ENCODE data around the gene IGFBP7. TPM values are rescaled to one million over a fixed set of nuclear protein-coding genes. Genes with fewer than 3 reads are reported as not detected.

IGFBP7 gene
- total RNA-seq, 1 donor, result 234 TPM

DNA sequence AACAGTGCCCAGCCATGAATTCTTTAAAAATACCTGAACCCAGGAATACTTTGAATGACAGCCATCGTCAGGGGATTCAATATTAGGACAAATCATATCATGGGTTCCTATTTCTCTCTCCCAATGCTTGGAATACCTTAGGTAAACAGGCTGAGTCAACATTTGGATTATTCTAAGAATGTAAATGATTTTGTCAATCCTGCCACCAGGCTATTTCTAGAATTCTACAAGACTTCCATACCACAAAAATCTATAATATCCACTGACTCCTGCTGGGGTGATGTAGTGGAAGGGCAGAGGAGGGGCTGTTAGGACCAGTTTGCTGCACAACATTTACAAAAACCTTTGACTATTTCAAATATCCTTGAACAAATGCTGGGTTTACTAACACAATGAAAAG, 65.2 kb downstream of the IGFBP7 start:
- H3K4me3 ChIP-seq (ENCODE audit: low read depth, low read length), result no peak overlapping the region
- peak; percentile 63 for DNase-seq (ENCODE audit: low read depth)
- TF ChIP-seq, protein P1, sequence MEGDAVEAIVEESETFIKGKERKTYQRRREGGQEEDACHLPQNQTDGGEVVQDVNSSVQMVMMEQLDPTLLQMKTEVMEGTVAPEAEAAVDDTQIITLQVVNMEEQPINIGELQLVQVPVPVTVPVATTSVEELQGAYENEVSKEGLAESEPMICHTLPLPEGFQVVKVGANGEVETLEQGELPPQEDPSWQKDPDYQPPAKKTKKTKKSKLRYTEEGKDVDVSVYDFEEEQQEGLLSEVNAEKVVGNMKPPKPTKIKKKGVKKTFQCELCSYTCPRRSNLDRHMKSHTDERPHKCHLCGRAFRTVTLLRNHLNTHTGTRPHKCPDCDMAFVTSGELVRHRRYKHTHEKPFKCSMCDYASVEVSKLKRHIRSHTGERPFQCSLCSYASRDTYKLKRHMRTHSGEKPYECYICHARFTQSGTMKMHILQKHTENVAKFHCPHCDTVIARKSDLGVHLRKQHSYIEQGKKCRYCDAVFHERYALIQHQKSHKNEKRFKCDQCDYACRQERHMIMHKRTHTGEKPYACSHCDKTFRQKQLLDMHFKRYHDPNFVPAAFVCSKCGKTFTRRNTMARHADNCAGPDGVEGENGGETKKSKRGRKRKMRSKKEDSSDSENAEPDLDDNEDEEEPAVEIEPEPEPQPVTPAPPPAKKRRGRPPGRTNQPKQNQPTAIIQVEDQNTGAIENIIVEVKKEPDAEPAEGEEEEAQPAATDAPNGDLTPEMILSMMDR (IDR thresholded peaks at IDR 0.05; ENCODE audit: insufficient read depth, low read depth, low read length), result no peak

DNA sequence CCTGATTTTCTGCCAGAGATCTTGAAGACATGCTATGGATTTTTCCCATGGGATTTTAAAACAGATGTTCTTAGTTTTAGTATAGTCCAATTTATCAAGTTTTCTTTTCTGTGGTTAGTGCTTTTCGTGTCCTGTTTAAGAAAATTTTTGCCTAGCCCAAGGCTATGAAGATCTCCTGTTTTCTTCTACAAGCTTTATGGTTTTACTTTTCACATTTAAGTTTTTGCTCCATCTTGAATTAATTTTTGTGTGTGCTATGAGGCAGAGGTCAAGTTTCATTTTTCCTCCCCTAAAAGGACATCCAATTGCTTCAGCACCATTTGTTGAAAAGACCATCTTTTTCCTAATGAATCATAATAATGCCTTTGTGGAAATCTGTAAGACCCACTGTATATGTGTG, 65.9 kb downstream of the IGFBP7 start:
- DNase-seq (ENCODE audit: low read depth), result peak; percentile 78
- TF ChIP-seq, protein P1 (IDR thresholded peaks at IDR 0.05; ENCODE audit: insufficient read depth, low read depth, low read length), result no peak
- H3K4me3 ChIP-seq (ENCODE audit: low read depth, low read length), result no peak overlapping the region

DNA sequence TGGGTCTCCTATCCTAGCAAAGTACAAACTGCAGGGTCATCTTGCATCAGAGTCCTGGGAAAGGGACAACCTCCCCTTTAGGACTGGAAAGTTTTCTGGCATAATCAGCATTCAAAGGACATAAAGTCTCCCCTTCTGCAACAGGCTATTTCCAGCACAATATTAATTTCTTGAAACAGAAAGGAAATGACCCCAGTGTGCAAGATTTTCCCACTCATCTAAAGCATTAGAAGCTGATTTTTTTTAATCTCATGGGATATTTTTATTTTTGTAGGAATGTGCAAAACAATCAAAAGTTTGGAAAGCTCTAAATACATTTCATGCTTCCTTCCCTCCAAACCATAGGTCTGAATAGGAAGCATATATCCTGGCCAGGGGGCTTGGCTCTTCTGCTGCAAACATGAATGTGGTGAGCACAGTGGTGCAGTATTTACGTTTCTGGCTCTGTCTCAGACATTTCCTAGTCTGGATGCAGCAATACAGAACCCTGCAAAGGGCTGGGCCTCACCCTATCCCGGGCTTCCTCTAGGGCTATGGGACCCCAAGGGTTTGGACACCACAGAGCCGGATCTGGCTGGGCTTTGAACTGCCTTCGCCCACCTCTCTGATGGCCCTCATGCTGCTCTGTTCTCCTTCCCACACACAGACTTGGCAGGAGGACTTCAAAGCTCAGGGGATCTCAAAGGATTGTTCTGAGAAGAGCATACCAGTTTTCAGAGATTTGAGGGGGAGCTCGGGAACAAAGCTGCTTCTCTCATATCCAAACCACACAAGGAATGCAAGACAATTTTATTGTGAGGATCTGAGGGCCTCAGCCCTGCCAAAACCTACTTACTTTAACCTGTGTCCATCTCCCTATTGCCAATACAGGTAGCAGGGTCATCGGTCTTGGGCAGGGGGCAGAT, 66.6 kb downstream of the IGFBP7 start:
- DNase-seq (ENCODE audit: low read depth), result peak; percentile 72
- H3K4me3 ChIP-seq (ENCODE audit: low read depth, low read length), result no peak overlapping the region
- TF ChIP-seq, protein P1 (IDR thresholded peaks at IDR 0.05; ENCODE audit: insufficient read depth, low read depth, low read length), result no peak

DNA sequence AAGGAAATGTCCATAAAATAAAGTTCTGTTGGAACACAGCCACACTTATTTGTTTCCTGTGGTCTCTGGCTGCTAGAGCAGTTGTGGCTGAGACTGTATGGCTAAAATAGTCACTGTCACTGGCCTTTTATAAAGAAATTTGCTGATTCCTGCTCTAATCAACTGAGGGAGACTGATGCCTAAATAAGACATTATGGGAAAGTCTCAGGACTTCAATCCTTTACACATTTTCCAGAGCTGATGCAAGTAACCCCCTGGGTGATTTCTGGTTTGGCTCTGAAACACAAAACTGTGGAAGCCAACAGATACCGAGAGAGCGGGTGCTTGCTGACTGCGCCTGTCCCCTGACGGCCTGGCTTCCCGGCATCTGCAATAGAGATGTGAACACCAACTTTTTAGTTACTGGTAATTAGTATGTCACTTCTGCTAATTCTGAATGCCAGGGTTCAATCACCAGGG, 67.4 kb downstream of the IGFBP7 start:
- no peak overlapping the region for H3K4me3 ChIP-seq (ENCODE audit: low read depth, low read length)
- TF ChIP-seq, protein P1 (IDR thresholded peaks at IDR 0.05; ENCODE audit: insufficient read depth, low read depth, low read length), result no peak
- no peak for DNase-seq (ENCODE audit: low read depth)

DNA sequence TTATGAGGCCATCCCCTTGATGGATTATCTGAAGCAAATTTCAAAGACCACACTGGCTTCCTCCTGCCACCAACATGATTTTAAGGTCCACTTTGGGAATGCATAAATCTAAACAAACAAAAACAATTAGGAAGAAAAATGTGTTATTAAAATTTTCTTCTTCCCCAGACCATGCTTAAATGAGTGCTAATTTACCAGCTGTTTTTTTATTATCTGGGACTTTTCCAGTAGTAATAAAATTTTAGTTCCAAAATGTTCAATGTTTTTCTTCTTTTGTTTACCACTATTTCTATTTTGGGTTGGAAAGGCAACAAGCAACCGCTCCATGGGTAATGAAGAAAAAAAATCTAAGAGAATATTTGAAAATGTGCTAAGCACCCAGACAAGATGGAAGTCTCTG, 69.2 kb downstream of the IGFBP7 start:
- peak; percentile 56 for DNase-seq (ENCODE audit: low read depth)
- no peak overlapping the region for H3K4me3 ChIP-seq (ENCODE audit: low read depth, low read length)
- TF ChIP-seq, protein P1 (IDR thresholded peaks at IDR 0.05; ENCODE audit: insufficient read depth, low read depth, low read length), result no peak

DNA sequence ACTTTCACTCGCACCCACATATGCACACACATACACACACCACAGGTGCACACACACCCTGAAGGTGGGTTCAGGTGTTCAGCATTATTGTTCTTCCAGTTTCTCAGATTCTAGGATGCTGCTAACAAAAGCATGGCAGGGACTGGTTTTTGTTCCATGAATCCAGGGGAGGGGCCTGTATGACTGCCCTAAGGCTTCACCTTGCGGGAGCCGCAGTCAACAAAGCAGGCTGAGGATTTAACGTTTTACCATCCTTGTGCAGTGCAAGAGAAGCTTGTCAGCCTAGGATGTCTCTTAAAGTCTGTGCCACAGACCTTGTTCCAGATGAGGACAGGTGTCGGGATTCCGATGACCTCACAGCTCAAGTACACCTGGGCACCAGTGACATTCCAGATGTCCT, 69.7 kb downstream of the IGFBP7 start:
- TF ChIP-seq, protein P1 (IDR thresholded peaks at IDR 0.05; ENCODE audit: insufficient read depth, low read depth, low read length), result no peak
- no peak overlapping the region for H3K4me3 ChIP-seq (ENCODE audit: low read depth, low read length)
- no peak for DNase-seq (ENCODE audit: low read depth)

Data from fibroblast of villous mesenchyme (primary cell).